ENCODE measurements around the gene CD40.

The CD40 gene

GRCh38 chr20:46175127-46175494, 57.0 kb downstream of the CD40 start:
- no peak for DNase-seq

- no peak for DNase-seq
Observed at GRCh38 chr20:46176739-46177378, 58.7 kb downstream of the CD40 start.

GRCh38 chr20:46177768-46178167, 59.7 kb downstream of the CD40 start:
- DNase-seq = no peak

- DNase-seq = no peak
Observed at GRCh38 chr20:46178891-46179290, 60.8 kb downstream of the CD40 start.

All from hematopoietic multipotent progenitor cell treated with erythropoietin and hydrocortisone succinate and interleukin-3 and kit ligand, for 8 days (in vitro differentiated cells).